GM12872 (cell line): ENCODE measurements around the gene LEF1.

ENCODE experiments used
- TF ChIP-seq, protein P1 (sequence below): IDR thresholded peaks from 3 replicates; pipeline ENCODE4 v1.5.1; 2011; ENCODE audit warnings: low read depth, mild to moderate bottlenecking, low read length, moderate library complexity; ENCODE audit not compliant: insufficient read depth

Gene LEF1

GRCh38 chr4:108192056-108192455, 23.3 kb upstream of the LEF1 start:
- TF ChIP-seq, protein P1, sequence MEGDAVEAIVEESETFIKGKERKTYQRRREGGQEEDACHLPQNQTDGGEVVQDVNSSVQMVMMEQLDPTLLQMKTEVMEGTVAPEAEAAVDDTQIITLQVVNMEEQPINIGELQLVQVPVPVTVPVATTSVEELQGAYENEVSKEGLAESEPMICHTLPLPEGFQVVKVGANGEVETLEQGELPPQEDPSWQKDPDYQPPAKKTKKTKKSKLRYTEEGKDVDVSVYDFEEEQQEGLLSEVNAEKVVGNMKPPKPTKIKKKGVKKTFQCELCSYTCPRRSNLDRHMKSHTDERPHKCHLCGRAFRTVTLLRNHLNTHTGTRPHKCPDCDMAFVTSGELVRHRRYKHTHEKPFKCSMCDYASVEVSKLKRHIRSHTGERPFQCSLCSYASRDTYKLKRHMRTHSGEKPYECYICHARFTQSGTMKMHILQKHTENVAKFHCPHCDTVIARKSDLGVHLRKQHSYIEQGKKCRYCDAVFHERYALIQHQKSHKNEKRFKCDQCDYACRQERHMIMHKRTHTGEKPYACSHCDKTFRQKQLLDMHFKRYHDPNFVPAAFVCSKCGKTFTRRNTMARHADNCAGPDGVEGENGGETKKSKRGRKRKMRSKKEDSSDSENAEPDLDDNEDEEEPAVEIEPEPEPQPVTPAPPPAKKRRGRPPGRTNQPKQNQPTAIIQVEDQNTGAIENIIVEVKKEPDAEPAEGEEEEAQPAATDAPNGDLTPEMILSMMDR = no peak

- TF ChIP-seq, protein P1 = no peak
Observed at GRCh38 chr4:108191269-108191914, 22.7 kb upstream of the LEF1 start.

GRCh38 chr4:108188770-108189169, 20.0 kb upstream of the LEF1 start:
- TF ChIP-seq, protein P1 = no peak

- TF ChIP-seq, protein P1 = no peak
Observed at GRCh38 chr4:108185252-108185651, 16.5 kb upstream of the LEF1 start.

DNA sequence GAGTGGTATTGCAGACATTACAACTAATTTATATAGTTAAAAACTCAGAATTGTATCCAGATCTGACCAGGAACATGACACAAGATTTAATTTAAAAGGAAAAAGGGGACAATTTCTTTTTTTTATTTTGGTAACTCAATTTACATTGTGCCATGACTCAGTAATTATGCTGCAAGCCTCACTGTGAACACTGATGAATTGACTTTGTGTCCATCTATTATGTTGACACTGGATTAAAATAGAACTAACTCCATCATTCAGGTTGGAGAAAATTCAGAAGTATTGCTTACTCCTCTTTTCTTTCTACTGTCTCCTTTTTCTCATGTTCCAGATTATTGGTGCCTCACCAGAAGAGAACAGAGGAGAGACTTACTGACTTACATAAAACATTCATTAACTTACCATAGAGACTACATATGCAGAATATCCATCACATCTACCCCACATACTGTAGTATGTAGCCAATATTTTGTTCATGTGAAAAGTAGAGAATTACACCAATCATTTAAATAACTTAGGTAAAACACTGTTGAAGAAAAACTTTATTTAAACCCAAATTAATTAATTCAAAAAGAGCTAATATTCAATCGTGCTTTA, 15.8 kb upstream of the LEF1 start:
- TF ChIP-seq, protein P1 = no peak

DNA sequence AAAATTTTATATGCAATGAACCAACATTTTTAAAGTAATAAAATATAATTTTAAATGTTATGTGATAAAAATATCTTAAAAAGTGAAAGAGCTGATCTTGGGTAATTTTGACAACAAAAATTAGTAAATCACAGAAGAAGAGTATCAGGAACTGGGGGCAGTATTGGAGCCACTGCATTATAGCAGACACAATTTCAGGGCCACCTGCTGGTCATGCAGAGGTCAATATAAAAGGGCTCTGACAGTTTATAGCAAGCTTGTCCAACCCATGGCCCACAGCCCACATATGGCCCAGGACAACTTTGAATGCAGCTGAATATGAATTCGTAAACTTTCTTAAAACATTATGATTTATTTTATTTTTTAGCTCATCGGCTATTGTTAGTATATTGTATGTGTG, 13.0 kb upstream of the LEF1 start:
- TF ChIP-seq, protein P1 = peak; percentile 43; the same call in 2 of the 3 replicates

DNA sequence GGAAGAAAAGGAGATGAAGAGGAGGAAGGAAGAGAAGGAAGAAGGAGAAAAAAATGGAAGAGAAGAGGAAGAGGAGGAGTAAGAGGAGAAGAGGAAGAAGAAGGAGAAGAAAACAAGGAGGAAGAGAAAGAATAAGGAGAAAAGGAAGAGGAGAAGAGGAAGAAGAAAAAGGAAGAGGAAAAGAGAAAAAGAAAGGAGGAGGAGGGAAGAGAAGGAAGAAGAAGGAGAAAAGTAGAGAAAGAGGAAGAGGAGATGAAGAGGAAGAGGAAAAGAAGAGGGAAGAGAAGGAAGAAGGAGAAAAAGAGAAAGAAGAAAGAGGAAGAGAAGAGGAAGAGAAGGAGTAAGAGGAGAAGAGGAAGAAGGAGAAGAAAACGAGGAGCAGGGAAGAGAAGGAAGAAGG, 11.8 kb upstream of the LEF1 start:
- TF ChIP-seq, protein P1 = no peak

- TF ChIP-seq, protein P1 = no peak
Observed at GRCh38 chr4:108175966-108176365, 7.2 kb upstream of the LEF1 start.
